ENCODE measurements around the gene TMEM185A.

DNA sequence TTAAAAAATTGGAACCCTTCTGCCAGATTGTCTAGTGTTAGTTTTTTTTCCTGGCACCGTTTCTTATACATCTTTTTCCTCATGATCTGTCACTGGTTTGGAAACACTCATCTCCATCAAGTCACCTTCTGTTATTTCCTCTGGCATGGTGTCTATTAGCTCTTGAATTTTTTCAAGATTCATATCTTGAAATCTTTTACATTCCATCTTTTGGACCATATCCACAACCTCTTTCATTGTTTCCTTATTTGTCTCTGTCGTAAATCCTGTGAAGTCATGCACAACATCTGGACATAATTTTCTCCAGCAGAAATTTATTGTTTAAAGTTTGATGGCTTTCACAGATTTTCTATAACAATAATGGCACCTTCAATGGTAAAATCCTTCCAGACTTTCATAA lies 10.2 kb upstream of the TMEM185A start:
- TF ChIP-seq CTCF (IDR thresholded peaks at IDR 0.05) = no peak
- TF ChIP-seq POLR2AphosphoS5 (IDR thresholded peaks at IDR 0.05) = no peak
- no peak for TF ChIP-seq POLR2A (IDR thresholded peaks at IDR 0.05)

All from prostate gland (tissue), 2 donors.